DND-41 (cell line): Measurements from ENCODE around the gene INPP5A.

Experiments
- EZH2 ChIP-seq: IDR thresholded peaks from 3 replicates; pipeline ENCODE4 v1.6.1; 2012; ENCODE audit warnings: borderline replicate concordance, low read depth, mild to moderate bottlenecking, moderate library complexity, low read length, inconsistent platforms; ENCODE audit not compliant: severe bottlenecking
- TF ChIP-seq, protein P1 (sequence below): IDR thresholded peaks from 2 replicates; pipeline ENCODE4 v1.5.1; 2012; ENCODE audit warnings: borderline replicate concordance, low read length, moderate library complexity, mild to moderate bottlenecking; ENCODE audit not compliant: poor library complexity, severe bottlenecking; ENCODE audit errors: extremely low read depth

DNA sequence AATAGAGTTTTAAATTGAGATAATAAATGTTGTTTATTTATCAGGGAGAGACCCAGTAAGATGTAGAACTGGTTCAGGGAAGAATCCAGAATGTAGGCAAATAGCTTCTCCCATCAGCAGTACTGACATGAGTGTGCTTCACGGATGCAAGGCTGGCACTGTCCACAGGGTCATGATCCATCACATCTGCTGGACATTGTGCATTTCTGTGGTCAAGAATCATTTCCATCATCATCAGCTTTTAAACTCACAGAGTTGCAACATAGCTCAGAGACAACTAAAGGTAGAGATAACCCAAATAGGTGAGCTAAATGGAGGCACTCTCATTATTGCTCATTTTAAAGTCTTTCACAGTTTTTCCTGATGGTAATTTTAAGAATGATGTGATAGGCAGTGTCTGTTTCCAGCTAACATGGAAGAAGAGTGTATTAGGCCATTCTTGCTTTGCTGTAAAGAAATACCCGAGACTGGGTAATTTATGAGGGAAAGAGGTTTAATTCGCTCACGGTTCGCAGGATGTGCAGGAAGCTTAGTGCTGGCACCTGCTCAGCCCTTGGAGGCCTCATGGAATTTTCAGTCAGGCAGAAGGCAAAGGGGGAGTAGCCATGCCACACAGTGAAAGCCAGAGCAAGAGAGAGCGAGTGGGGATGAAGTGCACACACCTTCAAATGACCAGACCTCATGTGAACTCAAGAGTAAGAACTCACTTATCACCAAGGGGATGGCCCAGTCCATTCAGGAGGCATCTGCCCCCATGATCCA is 80.8 kb downstream of the INPP5A start:
- TF ChIP-seq, protein P1, sequence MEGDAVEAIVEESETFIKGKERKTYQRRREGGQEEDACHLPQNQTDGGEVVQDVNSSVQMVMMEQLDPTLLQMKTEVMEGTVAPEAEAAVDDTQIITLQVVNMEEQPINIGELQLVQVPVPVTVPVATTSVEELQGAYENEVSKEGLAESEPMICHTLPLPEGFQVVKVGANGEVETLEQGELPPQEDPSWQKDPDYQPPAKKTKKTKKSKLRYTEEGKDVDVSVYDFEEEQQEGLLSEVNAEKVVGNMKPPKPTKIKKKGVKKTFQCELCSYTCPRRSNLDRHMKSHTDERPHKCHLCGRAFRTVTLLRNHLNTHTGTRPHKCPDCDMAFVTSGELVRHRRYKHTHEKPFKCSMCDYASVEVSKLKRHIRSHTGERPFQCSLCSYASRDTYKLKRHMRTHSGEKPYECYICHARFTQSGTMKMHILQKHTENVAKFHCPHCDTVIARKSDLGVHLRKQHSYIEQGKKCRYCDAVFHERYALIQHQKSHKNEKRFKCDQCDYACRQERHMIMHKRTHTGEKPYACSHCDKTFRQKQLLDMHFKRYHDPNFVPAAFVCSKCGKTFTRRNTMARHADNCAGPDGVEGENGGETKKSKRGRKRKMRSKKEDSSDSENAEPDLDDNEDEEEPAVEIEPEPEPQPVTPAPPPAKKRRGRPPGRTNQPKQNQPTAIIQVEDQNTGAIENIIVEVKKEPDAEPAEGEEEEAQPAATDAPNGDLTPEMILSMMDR, result no peak
- TF ChIP-seq EZH2, result no peak
